GM21528 (cell line): ENCODE data around the gene HERPUD1.
"Not testable (repeated sequence)": the region's sequence is repeated elsewhere in the genome, so short reads cannot be mapped to it uniquely, and the experiment has no call there.

Experiments used
- ATAC-seq: cut with Tn5 transposase; IDR thresholded peaks from one replicate; pipeline ENCODE4 v1.9.1; 2021; ENCODE audit warnings: mild to moderate bottlenecking, moderate library complexity; ENCODE audit not compliant: unreplicated experiment, low FRiP score

The HERPUD1 gene, protein sequence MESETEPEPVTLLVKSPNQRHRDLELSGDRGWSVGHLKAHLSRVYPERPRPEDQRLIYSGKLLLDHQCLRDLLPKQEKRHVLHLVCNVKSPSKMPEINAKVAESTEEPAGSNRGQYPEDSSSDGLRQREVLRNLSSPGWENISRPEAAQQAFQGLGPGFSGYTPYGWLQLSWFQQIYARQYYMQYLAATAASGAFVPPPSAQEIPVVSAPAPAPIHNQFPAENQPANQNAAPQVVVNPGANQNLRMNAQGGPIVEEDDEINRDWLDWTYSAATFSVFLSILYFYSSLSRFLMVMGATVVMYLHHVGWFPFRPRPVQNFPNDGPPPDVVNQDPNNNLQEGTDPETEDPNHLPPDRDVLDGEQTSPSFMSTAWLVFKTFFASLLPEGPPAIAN

GRCh38 chr16:56931892-56932720, at the start of gene HERPUD1:
HERPUD1 (plus strand) TSS chr16:56932142; CDS start chr16:56932245, 103 bp downstream.
- peak; percentile 84 for ATAC-seq

DNA sequence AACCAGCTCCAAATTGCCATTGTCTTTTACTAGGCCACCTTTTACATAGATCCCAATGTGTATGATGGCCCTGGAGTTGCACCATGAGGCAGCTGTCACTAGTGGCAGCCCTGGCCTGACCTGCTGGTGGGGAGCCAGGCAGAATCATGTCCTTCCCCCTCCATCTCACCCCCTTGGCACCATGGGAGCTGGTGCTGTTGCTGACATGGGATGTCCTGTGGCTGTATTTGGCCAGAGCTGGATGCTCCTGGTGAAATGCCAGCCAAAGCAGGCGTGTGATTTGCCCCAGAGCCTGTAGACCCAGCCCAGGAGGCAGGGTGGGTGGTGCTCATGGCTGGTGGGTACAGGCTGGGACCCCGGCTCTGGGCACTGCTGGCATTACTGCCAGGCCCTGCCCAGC, 48.4 kb upstream of the HERPUD1 start:
- ATAC-seq, result no peak

DNA sequence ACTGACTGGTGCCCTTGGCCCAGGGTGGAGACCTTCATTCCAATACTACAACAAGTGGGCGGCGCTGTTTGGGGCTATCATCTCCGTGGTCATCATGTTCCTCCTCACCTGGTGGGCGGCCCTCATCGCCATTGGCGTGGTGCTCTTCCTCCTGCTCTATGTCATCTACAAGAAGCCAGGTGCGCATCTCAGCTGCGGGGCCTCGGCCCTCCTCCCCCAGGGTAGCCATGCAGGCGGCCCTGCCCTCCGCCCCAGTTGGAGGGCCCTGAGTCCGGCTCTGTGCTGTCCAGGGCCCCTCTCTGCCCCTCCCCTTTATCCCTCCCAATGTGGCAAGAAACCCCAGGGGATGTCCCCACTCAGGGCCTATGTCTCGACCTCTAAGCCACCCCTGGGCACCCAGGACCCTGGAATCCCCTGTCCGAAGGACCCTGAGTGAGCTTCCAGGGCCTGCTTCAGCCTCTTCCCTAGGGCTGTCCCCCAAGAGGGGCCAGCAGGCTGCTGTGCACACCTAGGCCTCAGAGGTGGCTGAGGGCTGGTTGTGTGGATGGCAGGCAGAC, 47.8 kb upstream of the HERPUD1 start:
- no peak for ATAC-seq

GRCh38 chr16:56884929-56885328, 47.0 kb upstream of the HERPUD1 start:
- not testable (repeated sequence) for ATAC-seq

- ATAC-seq, result no peak
Observed at GRCh38 chr16:56885446-56886162, 46.3 kb upstream of the HERPUD1 start.

DNA sequence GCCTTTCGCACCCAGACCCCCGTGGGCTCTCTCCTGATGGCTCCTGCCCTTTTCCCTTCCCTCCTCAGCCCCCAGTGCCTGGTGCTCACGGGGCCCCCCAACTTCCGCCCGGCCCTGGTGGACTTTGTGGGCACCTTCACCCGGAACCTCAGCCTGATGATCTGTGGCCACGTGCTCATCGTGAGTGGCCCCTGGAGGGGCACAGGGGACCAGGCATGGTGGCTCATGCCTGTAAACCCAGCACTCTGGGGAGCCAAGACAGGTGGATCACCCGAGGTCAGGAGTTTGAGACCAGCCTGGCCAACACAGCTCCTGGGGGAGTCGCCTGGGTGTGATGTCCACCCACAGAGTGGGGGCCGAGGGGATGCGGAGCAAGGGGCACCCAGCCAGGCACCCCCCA, 45.6 kb upstream of the HERPUD1 start:
- ATAC-seq, result no peak

DNA sequence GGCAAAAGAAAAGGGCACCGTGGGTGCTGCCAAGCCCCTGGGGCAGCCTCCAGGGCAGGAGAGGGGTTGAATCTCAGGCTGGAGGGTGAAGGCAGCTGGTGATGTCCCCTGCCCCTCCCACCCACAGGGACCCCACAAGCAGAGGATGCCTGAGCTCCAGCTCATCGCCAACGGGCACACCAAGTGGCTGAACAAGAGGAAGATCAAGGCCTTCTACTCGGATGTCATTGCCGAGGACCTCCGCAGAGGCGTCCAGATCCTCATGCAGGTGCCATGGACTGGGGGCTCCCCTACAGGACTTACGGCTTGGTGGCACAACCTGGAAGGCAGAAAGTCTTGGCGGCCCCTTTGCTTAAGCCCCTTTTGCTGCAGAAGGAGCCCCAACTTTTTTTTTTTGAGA, 45.1 kb upstream of the HERPUD1 start:
- ATAC-seq, result no peak

DNA sequence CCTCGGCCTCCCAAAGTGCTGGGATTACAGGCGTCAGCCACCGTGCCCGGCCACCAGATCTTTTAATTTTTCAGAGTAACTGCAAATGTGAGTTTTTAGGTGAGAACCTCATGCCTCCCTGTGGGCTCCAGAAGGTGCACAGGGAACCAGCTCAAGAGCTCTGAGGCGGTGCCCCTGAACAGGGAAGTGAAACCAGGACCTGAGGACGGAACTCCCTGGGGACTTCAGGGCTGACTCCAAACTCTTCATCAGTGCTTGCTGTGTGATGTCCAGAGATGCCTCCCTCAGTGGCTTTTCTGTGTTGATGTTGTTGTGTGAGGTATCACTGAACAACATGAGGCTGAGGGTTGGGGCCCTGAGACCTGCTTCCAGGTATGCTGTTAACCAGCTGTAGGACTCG, 43.1 kb upstream of the HERPUD1 start:
- ATAC-seq, result no peak

GRCh38 chr16:56889206-56889605, 42.7 kb upstream of the HERPUD1 start:
- ATAC-seq, result no peak

- ATAC-seq, result no peak
Observed at GRCh38 chr16:56891685-56892084, 40.3 kb upstream of the HERPUD1 start.

DNA sequence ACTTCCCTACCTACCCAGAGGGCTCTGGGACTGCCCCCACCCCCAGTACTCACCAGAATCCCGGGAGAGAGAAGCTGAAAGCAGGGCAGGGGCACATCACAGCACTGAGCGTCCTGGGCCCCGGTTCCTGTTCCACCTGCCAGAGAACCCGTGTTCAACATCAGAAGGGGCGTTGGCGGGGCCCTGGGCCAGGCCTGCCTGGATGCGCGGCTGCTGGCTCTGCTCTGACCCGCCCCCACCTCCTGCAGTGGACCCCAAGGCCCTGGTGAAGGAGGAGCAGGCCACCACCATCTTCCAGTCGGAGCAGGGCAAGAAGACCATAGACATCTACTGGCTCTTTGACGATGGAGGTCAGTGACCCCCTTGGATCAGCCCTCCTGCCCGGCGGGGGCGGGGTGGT, 39.2 kb upstream of the HERPUD1 start:
- no peak for ATAC-seq

DNA sequence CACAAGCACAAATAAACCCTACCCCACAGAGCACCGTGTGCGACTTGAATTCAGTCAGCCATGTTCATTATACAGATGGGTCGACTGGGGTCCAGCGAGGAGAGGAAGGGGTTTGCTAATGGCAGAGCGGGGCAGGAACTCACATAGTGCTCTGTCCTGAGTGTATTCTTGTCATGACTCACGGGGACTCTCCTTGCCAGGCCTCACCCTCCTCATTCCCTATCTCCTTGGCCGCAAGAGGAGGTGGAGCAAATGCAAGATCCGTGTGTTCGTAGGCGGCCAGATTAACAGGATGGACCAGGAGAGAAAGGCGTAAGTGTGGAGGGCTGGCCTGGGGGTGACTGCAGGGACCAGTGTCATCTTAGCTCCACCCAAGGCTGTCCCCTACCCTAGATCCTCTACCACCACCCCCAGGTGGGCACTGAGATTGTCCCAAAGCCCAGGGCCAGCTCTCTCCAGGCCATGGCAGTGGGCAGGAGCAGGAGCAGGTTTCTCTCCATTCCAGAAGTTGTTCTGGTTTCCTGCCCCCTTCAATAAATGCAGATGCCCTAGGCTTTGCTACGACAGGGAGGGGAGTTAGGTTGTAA, 37.5 kb upstream of the HERPUD1 start:
- no peak for ATAC-seq

DNA sequence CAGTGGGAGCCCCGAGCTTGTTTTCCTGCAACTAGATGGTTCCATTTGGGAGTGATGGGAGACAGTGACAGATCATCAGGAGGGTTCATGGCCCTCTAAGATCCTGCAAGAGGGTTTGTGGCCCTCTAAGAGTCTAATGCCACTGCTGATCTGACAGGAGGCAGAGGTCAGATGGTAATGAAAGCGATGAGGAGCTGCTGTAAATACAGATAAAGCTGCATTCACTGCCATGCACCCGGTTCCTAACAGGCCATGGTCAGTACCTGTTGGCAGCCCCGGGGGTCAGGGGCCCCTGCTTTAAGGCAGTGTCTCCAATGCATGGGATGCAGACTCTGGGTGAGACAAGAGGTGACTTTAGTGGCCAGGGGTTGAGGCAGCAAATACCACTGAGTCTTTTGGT, 36.1 kb upstream of the HERPUD1 start:
- ATAC-seq, result no peak

- no peak for ATAC-seq
Observed at GRCh38 chr16:56896244-56896643, 35.7 kb upstream of the HERPUD1 start.

DNA sequence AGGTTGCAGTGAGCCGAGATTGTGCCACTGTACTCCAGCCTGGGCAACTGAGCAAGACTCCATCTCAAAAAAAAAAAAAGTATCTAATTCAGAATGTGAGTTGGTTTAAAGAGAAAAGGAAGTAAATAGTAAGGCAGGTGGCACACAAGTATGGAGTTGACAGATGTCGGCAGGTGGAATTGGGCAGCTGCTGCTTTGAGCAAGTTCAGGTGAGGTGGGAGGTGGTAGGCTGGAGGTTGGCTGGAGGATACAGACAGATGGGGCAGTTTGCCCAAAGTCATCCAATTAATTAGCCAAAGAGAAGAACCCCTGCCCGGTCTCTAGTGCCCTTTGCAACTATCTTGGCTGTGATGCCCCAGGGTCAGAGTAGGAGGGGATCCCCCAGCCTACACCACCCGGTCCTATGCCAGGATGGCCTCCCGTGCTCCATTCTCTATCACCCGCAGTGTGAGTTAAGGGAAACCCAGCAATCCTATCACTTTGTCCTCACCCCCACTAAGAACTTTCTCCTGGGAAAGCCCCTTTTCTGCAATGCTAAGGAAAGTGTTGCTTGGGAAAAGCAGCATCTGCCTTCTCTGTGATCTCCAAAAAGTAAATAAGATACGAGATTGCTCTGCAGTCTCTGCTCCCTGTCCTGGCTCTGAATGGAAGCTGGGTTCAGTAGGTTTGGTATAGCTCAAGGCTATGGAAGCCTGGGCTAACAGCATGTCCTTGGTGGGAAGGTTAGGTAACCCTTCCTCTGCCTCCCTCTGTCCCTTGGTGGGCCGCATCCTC, 34.7 kb upstream of the HERPUD1 start:
- no peak for ATAC-seq

DNA sequence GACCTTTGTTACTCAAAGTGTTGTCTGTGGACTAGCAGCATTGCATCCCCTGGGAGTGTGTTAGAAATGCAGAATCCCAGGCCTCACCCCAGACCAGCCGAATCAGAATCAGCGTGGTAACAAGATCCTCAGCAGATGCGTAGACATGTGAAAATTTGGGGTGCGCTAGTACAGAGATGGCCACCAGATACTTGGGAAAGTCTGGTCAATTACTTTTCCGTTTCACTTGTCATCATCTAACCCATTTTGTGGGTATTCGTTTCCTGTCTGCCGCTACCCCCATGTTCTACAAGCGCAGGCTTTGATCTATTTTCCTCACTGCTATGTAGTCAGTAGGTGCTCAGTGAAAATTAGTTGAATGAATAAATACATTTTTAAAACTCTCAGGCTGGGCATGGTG, 33.1 kb upstream of the HERPUD1 start:
- ATAC-seq, result peak; percentile 68

DNA sequence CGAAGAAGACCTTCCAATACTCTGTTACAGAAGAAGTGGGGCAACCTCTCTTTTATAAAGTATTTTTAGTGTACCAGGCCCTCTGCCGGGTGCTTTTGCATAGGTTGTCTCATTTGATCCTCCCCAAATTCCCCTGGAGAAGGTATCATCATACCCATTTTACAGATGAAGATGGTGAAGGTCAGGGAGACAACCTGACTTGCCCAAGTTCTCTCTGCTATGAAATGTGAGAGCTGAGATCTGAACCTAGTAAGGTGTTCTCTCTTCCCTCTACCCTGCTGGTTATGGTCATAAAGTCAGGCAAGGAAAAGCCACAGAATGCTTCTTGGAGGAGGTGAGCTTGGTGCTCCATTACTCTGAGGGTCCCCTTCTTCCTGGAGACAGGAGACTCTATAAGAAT, 28.1 kb upstream of the HERPUD1 start:
- no peak for ATAC-seq

DNA sequence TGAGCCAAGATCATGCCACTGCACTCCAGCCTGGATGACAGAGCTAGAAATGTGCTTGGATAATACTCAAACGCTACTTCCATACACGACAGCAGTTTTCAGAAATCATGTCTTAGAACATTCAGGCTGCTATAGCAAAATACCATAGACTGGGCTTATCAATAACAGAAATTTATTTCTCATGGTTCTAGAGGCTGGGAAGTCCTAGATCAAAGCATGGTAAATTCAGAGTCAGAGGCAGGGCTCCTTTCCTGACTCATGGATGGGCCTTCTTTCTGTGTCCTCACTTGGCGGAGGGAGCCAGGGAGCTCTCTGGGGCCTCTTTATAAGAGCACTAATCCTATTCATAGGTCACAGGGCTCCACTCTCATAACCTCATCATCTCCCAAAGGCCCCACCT, 24.5 kb upstream of the HERPUD1 start:
- ATAC-seq, result no peak

GRCh38 chr16:56909527-56909979, 22.4 kb upstream of the HERPUD1 start:
- no peak for ATAC-seq

DNA sequence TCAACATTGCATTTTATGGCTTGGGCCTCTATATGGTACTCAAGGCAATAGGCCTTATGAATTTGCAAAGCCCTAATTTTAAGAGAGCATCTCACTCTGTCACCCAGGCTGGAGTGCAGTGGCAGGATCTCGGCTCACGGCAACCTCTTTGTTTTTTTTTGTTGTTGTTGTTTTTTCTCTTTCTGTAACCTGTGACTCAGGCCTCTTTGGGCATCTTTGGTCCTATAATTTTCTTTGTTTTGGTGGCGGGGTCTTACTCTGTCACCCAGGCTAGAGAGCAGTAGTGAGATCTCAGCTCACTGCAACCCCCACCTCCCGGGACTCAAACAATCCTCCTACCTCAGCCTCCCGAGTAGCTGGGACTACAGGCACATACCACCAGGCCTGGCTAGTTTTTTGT, 21.8 kb upstream of the HERPUD1 start:
- ATAC-seq, result no peak
